GM20000 (cell line): ENCODE data around the gene UVSSA.

Source experiments
- DNase-seq: peaks from one replicate; pipeline ENCODE4 v3.0.0; 2012; ENCODE audit warnings: low spot score
- CTCF ChIP-seq: IDR thresholded peaks from 2 replicates; pipeline ENCODE4 v1.5.1; 2012; ENCODE audit warnings: mild to moderate bottlenecking, control low read depth; ENCODE audit errors: extremely low read depth, missing control alignments

The UVSSA gene

GRCh38 chr4:1376391-1376840, 29.4 kb downstream of the UVSSA start:
- no peak for TF ChIP-seq CTCF
- no peak for DNase-seq

- DNase-seq, result no peak
- no peak for TF ChIP-seq CTCF
Observed at GRCh38 chr4:1376841-1377605, 30.0 kb downstream of the UVSSA start.

GRCh38 chr4:1377606-1378261, 30.7 kb downstream of the UVSSA start:
- TF ChIP-seq CTCF, result no peak
- DNase-seq, result no peak

- TF ChIP-seq CTCF, result no peak
- DNase-seq, result no peak
Observed at GRCh38 chr4:1378559-1379231, 31.7 kb downstream of the UVSSA start.

- no peak for TF ChIP-seq CTCF
- DNase-seq, result no peak
Observed at GRCh38 chr4:1379351-1379781, 32.4 kb downstream of the UVSSA start.

- DNase-seq, result no peak
- no peak for TF ChIP-seq CTCF
Observed at GRCh38 chr4:1379801-1380331, 32.9 kb downstream of the UVSSA start.
